NCI-H345 treated with DMSO at 0.1 percent for 48 hours (cell line): ENCODE measurements around the gene MRPL17.

Experiments used
- DNase-seq: peaks from one replicate; lab custom pipeline; 2025; ENCODE audit not compliant: unreplicated experiment; lab: John Stamatoyannopoulos, UW

MRPL17 gene

GRCh38 chr11:6655020-6655789 lies 27.9 kb downstream of the MRPL17 start:
- no peak for DNase-seq

- DNase-seq: no peak
Observed at GRCh38 chr11:6654281-6655019, 28.7 kb downstream of the MRPL17 start.

GRCh38 chr11:6653656-6654055 lies 29.5 kb downstream of the MRPL17 start:
- DNase-seq: no peak

GRCh38 chr11:6653097-6653496 lies 30.0 kb downstream of the MRPL17 start:
- DNase-seq: no peak

GRCh38 chr11:6652182-6652581 lies 31.0 kb downstream of the MRPL17 start:
- no peak for DNase-seq

- DNase-seq: no peak
Observed at GRCh38 chr11:6650980-6651379, 32.2 kb downstream of the MRPL17 start.

- DNase-seq: no peak
Observed at GRCh38 chr11:6650104-6650503, 33.0 kb downstream of the MRPL17 start.

GRCh38 chr11:6648501-6648900 lies 34.6 kb downstream of the MRPL17 start:
- no peak for DNase-seq

- DNase-seq: no peak
Observed at GRCh38 chr11:6647836-6648235, 35.3 kb downstream of the MRPL17 start.

- DNase-seq: no peak
Observed at GRCh38 chr11:6646918-6647679, 36.0 kb downstream of the MRPL17 start.

GRCh38 chr11:6646576-6646917 lies 36.6 kb downstream of the MRPL17 start:
- DNase-seq: no peak

GRCh38 chr11:6646071-6646470 lies 37.1 kb downstream of the MRPL17 start:
- DNase-seq: no peak

- no peak for DNase-seq
Observed at GRCh38 chr11:6642957-6643356, 40.2 kb downstream of the MRPL17 start.

GRCh38 chr11:6640985-6641701 lies 42.0 kb downstream of the MRPL17 start:
- no peak for DNase-seq

GRCh38 chr11:6640036-6640984 lies 42.8 kb downstream of the MRPL17 start:
- DNase-seq: no peak

- no peak for DNase-seq
Observed at GRCh38 chr11:6638429-6638828, 44.7 kb downstream of the MRPL17 start.

GRCh38 chr11:6637871-6638270 lies 45.3 kb downstream of the MRPL17 start:
- DNase-seq: no peak

GRCh38 chr11:6636480-6636879 lies 46.7 kb downstream of the MRPL17 start:
- DNase-seq: no peak

GRCh38 chr11:6635082-6635932 lies 47.8 kb downstream of the MRPL17 start:
- no peak for DNase-seq
